ENCODE data around the gene FHOD3. TPM values are rescaled to one million over a fixed set of nuclear protein-coding genes. Genes with fewer than 3 reads are reported as not detected.

The FHOD3 gene
- total RNA-seq, 1 experiment from 2014 or later: 5.0 TPM

- DNase-seq (ENCODE audit: unreplicated experiment): no peak
- Mint-ChIP-seq H3K27ac (ENCODE audit: low read depth, unreplicated experiment) (no peak overlapping the region), H3K27me3 (ENCODE audit: insufficient read depth, unreplicated experiment) (no peaks in the 10 kb centered on the region), H3K4me1 (ENCODE audit: insufficient read depth, unreplicated experiment) (no peaks in the 10 kb centered on the region), H3K4me3 (ENCODE audit: unreplicated experiment) (no peak overlapping the region), H3K9me3 (ENCODE audit: unreplicated experiment) (no peaks in the 10 kb centered on the region), H3K36me3 (ENCODE audit: insufficient read depth, unreplicated experiment) (no peaks in the 10 kb centered on the region)
- ChIA-PET POLR2A (no interaction called here), CTCF (interaction anchor here (0.6 to 1.3 kb wide), 4 partner anchors 10 to 875 kb away, joined by 3 to 6 read pairs (median 4); no protein-coding TSS in a partner anchor)
- intact Hi-C loops (cut with micrococcal nuclease): no loop called here
- no peak for TF ChIP-seq CTCF (IDR thresholded peaks at IDR 0.05; ENCODE audit: unreplicated experiment)
- no TSS peak for BruUV-seq (replicated peaks)
Observed at GRCh38 chr18:36600548-36600947, 303.0 kb downstream of the FHOD3 start.

GRCh38 chr18:36601316-36601715 lies 303.8 kb downstream of the FHOD3 start:
- POLR2A ChIA-PET: interaction anchor here (0.7 kb wide), 1 partner anchor 62 kb away, joined by 3 read pairs; no protein-coding TSS in a partner anchor
- Mint-ChIP-seq H3K27me3 (ENCODE audit: insufficient read depth, unreplicated experiment) (no peaks in the 10 kb centered on the region), H3K4me3 (ENCODE audit: unreplicated experiment) (no peak overlapping the region)

GRCh38 chr18:36602071-36602470 lies 304.6 kb downstream of the FHOD3 start:
- Mint-ChIP-seq H3K9me3 (ENCODE audit: unreplicated experiment) (no peaks in the 10 kb centered on the region), H3K27me3 (ENCODE audit: insufficient read depth, unreplicated experiment) (no peaks in the 10 kb centered on the region), H3K4me1 (ENCODE audit: insufficient read depth, unreplicated experiment) (no peaks in the 10 kb centered on the region), H3K36me3 (ENCODE audit: insufficient read depth, unreplicated experiment) (no peaks in the 10 kb centered on the region), H3K27ac (ENCODE audit: low read depth, unreplicated experiment) (no peak overlapping the region), H3K4me3 (ENCODE audit: unreplicated experiment) (no peak overlapping the region)
- CTCF ChIA-PET: interaction anchor here (0.6 kb wide), 1 partner anchor 149 kb away, joined by 3 read pairs; no protein-coding TSS in a partner anchor
- no peak for DNase-seq (ENCODE audit: unreplicated experiment)
- no peak for TF ChIP-seq CTCF (IDR thresholded peaks at IDR 0.05; ENCODE audit: unreplicated experiment)
- POLR2A ChIA-PET: no interaction called here
- intact Hi-C loops (cut with micrococcal nuclease): no loop called here
- BruUV-seq (replicated peaks): no TSS peak

More at GRCh38 chr18:36601316-36601715, 303.8 kb downstream of the FHOD3 start:
- H3K9me3 Mint-ChIP-seq (ENCODE audit: unreplicated experiment): no peaks in the 10 kb centered on the region
- no peaks in the 10 kb centered on the region for H3K4me1 Mint-ChIP-seq (ENCODE audit: insufficient read depth, unreplicated experiment)
- H3K36me3 Mint-ChIP-seq (ENCODE audit: insufficient read depth, unreplicated experiment): no peaks in the 10 kb centered on the region
- DNase-seq (ENCODE audit: unreplicated experiment): no peak
- CTCF ChIA-PET: interaction anchor here (0.6 to 1.3 kb wide), 4 partner anchors 9 to 150 kb away, joined by 3 to 6 read pairs (median 4); no protein-coding TSS in a partner anchor
- no peak for TF ChIP-seq CTCF (IDR thresholded peaks at IDR 0.05; ENCODE audit: unreplicated experiment)
- intact Hi-C loops (cut with micrococcal nuclease): no loop called here
- no TSS peak for BruUV-seq (replicated peaks)
- no peak overlapping the region for H3K27ac Mint-ChIP-seq (ENCODE audit: low read depth, unreplicated experiment)

GRCh38 chr18:36602620-36603019 lies 305.1 kb downstream of the FHOD3 start:
- Mint-ChIP-seq H3K9me3 (ENCODE audit: unreplicated experiment) (peaks cover 4% of the 10 kb centered on the region), H3K27me3 (ENCODE audit: insufficient read depth, unreplicated experiment) (no peaks in the 10 kb centered on the region), H3K36me3 (ENCODE audit: insufficient read depth, unreplicated experiment) (no peaks in the 10 kb centered on the region), H3K4me1 (ENCODE audit: insufficient read depth, unreplicated experiment) (no peaks in the 10 kb centered on the region), H3K27ac (ENCODE audit: low read depth, unreplicated experiment) (no peak overlapping the region), H3K4me3 (ENCODE audit: unreplicated experiment) (no peak overlapping the region)
- POLR2A ChIA-PET: no interaction called here
- BruUV-seq (replicated peaks): no TSS peak
- CTCF ChIA-PET: no interaction called here
- TF ChIP-seq CTCF (IDR thresholded peaks at IDR 0.05; ENCODE audit: unreplicated experiment): no peak
- intact Hi-C loops (cut with micrococcal nuclease): no loop called here
- no peak for DNase-seq (ENCODE audit: unreplicated experiment)
